ENCODE data around the gene NEURL1B.

The NEURL1B gene

DNA sequence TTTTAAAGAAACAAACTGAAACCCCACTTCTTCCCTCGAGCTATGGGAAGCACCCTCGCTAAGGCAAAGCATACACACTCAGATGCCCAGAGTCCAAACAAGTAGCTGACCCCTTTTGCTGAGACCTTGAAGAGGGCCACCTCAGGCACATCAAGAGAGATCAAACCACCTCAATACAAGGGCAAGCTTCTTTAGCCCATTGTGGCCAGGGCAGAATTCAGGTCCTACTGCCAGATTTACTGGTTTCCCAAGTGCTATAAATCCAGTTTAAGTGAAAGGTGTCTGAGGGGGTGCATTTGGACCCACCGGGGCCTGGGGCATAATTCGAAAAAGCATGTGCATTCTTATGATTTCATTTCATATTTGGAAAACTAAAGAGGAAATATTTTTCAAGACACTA lies 40.4 kb downstream of the NEURL1B start:
- no peak for FAIRE-seq

DNA sequence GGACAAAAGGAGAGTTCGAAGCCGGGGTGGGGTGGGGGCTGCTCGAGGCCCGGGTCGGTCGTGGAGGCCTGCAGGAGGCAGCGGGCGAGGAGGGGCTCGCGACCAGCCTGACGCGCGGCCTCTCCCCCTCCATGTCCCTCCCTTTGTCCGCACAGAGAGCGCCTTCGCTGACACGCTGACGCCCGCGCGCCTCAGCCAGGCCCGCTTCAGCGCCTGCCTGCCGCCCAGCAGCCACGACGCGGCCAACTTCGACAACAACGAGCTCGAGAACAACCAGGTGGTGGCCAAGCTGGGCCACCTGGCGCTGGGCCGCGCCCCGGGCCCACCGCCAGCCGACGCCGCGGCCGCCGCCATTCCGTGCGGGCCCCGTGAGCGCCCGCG lies 42.2 kb downstream of the NEURL1B start:
- FAIRE-seq, result no peak

- FAIRE-seq, result no peak
Observed at GRCh38 chr5:172683645-172684471, 42.8 kb downstream of the NEURL1B start.

DNA sequence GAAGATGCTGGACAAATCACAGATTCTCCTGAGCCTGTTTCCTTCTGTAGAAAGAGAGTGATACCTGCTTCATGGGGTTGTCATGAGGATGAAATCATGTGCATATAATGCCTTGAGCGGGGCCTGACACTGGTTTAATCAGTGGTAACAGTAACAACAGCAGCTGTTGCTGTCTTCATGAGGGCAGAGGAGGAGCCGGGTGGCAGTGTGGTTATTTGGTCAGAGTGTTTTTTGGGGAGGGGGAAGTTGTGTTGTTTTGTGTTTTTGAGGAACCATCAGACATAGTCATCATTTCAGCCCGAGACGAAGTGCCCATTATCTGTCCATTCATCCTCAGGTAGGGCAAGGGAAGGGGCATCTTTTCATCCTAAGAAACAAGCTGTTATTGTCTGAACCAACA lies 44.0 kb downstream of the NEURL1B start:
- FAIRE-seq, result no peak

DNA sequence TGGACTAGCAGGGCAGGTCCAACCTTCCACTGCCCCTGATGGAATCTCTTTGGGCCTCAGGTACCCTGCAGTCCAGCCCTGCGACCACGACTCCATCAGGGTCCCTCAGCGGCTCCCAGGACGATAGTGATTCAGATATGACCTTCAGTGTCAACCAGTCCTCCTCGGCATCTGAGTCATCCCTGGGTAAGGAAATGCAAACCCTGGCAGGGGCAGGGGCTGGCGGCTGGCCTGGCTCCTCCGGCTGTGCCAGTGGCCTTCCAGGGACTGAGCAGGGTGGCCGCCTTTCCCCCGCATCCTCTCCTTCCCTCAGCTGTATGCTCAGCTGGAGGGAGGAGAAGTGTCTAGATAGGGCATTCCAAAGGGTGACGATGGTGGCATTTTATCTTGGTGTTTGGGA lies 45.0 kb downstream of the NEURL1B start:
- no peak for FAIRE-seq

GRCh38 chr5:172686539-172687390 lies 45.7 kb downstream of the NEURL1B start:
- FAIRE-seq, result no peak

- FAIRE-seq, result no peak
Observed at GRCh38 chr5:172687940-172688339, 46.9 kb downstream of the NEURL1B start.

- FAIRE-seq, result no peak
Observed at GRCh38 chr5:172688349-172689217, 47.5 kb downstream of the NEURL1B start.

DNA sequence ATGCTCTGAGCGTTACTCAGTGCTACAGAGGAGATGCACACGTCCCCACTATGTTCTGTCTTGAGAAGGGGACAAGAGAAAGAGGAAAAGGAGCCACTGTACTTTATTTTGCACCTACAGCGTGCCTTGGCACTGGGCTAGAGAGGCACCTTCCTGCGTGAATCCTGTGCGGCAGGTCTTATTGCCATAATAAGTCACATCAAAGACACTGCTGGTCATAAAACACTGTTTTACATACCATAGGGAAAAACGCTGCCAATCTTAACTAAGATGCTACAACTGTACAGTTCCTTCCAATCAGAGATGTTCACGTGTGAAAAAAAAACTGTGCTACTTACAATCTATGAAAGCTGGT lies 48.1 kb downstream of the NEURL1B start:
- FAIRE-seq, result no peak

DNA sequence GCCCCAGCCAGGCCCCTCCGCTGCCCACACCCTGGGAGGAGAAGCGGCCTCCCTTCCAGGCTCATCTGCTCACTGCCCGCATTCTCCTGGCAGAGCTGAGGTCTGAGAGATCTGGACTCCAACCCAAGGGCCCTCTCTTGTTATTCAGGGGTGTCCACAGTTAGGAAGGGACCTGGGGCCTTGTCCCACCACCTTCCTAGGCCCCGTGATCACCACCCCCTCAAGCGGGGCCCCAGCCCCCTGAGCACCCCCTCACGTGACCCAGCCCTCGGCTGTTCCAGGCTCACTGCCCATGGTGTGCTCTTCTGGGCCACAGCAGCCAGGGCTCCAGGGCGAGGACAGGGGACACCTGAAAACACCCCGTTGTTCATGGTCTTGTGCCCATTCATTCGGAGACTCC lies 48.7 kb downstream of the NEURL1B start:
- FAIRE-seq, result no peak

DNA sequence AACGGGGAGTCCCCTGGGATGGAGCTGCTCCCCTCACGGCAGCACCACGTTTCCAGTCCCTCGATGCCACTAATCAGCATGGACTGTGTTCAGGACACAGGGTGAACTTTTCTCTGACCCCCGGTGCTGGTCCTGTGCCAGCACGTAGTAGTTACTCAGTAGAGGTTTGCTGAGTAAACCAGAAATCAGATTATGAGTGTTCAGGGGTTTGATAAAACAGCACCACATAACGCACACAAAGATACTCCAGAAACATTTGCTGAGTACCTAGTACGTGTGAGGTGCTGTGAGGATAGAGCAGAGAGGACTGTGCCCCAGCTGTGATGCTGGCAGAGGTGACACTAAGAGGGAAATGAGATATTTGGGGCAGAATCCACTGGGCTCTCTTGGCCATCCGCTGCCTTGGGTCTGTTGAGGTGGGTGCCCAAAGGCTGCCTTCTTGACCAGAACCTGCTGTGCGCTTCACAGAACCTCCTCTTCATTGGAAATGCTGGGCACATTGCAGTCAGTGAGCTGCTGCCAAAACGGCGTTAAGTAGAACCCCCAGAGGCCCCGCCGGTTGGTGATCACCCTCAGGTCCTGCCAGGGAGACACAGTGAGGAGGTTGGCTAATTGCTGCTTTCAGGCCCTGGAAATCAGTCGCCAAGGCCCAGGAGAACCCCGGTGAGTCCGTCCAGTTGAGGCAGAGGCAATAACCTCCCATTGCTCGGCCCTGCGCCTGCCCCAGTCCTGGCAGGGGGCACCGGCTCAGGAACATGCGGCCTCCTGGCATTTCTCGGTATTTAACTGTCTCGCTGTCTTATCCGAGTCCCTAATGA lies 49.4 kb downstream of the NEURL1B start:
- FAIRE-seq, result no peak

- no peak for FAIRE-seq
Observed at GRCh38 chr5:172691886-172692285, 50.8 kb downstream of the NEURL1B start.

DNA sequence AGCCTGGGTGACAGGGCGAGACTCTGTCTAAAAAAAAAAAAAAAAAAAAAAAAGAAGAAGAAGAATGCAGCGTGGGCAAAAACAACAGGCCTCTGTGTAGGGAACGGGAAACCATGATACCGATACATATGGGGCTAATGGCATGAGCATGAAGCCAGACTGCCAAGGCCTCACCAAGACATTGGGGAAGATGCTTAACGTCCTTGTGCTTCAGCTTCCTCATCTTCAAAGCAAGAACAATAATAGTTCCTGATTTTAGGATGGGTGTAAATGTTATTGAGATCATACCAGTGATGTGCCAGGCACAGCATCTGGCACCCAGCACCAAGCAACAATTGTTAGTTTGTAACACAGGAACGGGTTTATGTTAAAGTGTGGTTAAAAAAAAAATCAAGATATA lies 51.4 kb downstream of the NEURL1B start:
- FAIRE-seq, result no peak

GRCh38 chr5:172692981-172693380 lies 51.9 kb downstream of the NEURL1B start:
- no peak for FAIRE-seq

DNA sequence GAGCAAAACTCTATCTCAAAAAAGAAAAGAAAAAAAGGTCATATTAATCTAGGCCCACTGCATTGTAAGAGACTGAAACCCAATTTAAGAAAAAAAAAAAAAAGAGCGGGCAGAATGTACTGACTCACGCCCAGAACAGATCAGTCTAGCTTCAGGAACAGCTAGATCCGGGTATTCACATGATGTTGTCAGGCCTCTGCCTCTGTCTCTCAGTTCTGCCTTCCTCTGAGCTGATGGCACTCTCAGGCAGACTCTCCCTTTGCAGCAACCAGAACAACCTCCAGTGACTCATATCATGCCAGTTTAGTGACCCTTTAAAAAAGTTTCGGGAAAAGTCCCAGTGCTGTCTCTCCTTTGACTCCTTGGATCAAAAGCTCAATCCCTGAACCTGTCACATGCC lies 53.0 kb downstream of the NEURL1B start:
- no peak for FAIRE-seq

GRCh38 chr5:172694541-172694940 lies 53.5 kb downstream of the NEURL1B start:
- FAIRE-seq, result no peak

DNA sequence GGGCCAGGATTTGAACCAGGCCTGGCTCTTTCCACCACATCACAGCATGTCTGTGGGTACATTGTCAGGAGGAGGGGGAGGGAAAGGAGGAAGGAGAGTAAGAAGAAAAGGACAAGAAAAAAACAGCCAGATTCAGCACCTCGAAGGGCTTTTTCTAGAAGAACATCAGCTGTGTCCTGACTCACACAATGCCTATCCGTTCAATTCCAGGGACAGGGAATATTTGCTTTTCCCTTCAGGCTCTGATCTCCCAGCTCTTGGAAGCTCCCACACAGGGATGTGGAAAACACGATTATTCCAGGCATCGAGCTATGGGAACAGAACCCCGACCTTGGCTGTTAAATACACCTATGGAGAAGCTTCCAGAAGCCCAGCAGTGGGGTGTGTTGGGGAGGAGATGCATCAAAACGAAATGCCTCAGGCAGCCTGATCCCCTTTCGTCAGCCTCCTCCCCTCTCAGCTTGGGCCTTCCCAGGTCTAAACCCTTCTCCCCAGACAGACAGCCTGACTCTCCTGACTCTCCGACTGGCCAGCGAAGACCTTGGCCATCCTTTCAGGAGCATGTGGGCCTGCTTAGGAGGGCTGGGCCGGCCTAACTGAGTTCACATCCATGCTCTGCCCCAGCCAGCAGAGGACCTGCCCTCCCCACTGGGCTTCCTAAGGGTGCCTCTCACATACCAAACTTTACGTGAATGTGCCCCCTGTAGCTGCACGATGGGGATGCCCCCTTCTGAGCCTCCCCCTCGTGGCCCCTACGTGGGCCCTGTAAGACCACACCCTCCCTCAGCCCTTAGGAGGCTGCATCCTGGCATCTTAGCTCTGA lies 54.4 kb downstream of the NEURL1B start:
- FAIRE-seq, result no peak

- FAIRE-seq, result no peak
Observed at GRCh38 chr5:172696171-172696849, 55.2 kb downstream of the NEURL1B start.

GRCh38 chr5:172697123-172698121 lies 56.4 kb downstream of the NEURL1B start:
- no peak for FAIRE-seq

Data from colon (tissue), 2 donors.